GM12865 (cell line): ENCODE data around the gene TBCA.

ENCODE experiments used
- DNase-seq: peaks from one replicate; pipeline ENCODE4 v3.0.0; 2010; ENCODE audit warnings: low read depth
- H3K4me3 ChIP-seq: 2 replicates; pipeline ENCODE4 v1.5.1; 2011; ENCODE audit warnings: mild to moderate bottlenecking, low read depth, low read length, control low read depth
- CTCF ChIP-seq: IDR thresholded peaks from 2 replicates; pipeline ENCODE4 v1.5.1; 2011; ENCODE audit warnings: low read length, control low read depth, low read depth, inconsistent platforms; ENCODE audit not compliant: insufficient read depth; ENCODE audit errors: missing control alignments

TBCA gene

DNA sequence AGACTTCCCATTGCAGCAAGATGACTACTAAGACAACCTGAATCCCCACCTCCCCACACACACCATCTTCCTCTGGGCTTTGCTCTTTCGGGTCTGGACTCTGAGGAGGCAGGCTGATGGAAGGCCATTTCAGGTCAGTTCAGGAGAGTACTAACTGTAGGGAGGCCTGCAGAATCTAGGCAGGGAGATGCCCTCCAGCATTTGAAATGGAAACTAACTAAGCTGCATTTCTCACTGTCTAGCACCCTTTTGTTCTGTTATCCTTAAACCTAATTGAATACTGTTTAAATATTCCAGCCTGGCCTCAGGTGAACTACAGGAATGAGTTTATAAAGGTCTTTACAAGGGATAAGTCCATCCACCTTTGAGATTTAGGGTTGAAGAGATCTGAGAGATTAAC lies 4.9 kb upstream of the TBCA start:
- no peak for TF ChIP-seq CTCF
- H3K4me3 ChIP-seq = no peak overlapping the region
- DNase-seq = no peak

- H3K4me3 ChIP-seq = no peak overlapping the region
- peak; percentile 21 for DNase-seq
- TF ChIP-seq CTCF = no peak
Observed at GRCh38 chr5:77778881-77779438, 2.8 kb upstream of the TBCA start.

DNA sequence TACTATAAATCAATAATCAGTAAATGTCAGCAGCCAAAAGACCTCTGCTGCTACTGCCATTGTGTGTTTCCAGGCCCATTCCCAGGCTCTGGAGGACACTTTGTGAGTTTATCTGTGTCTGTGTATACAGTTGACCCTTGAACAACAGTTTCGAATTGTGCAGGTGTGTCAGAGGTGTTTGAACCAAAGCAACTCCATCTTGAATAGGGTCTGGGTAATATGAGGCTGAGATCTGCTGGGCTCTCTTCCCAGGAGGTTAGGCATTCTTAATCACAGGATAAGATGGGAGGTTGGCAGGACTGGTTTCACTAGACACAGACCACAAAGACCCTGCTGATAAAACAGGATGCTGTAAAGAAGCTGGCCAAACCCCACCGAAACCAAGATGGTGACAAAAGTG lies 2.3 kb upstream of the TBCA start:
- no peak for DNase-seq
- no peak for TF ChIP-seq CTCF
- no peak overlapping the region for H3K4me3 ChIP-seq

GRCh38 chr5:77777911-77778310 lies 1.8 kb upstream of the TBCA start:
- no peak for TF ChIP-seq CTCF
- DNase-seq = no peak

DNA sequence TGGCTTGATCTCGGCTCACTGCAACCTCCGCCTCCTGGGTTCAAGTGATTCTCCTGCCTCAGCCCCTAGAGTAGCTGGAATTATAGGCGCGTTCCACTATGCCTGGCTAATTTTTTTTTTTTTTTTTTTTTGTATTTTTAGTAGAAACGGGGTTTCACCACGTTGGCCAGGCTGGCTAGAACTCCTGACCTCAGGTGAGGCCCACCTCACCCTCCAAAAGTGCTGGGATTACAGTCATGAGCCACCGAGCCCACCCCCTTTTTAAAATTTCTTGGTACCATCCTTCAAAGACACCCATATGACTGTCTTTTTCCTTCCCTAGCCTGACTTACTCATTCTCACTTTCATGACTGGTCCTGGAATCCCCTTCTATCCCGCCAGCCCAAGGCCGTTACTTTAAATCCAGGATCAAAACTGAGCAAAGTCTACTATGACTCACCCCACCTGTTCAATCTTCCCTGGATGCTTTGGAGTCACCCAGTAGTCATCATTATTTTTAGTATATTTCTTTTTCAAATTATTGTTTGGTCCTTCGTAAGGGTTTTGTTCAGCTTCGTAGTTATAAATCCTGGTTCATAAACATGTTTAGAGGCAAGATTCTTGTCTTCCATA lies 1.2 kb upstream of the TBCA start:
- no peak for DNase-seq
- TF ChIP-seq CTCF = no peak
- no peak overlapping the region for H3K4me3 ChIP-seq

More at GRCh38 chr5:77777911-77778310, 1.8 kb upstream of the TBCA start:
- H3K4me3 ChIP-seq = no peak overlapping the region

DNA sequence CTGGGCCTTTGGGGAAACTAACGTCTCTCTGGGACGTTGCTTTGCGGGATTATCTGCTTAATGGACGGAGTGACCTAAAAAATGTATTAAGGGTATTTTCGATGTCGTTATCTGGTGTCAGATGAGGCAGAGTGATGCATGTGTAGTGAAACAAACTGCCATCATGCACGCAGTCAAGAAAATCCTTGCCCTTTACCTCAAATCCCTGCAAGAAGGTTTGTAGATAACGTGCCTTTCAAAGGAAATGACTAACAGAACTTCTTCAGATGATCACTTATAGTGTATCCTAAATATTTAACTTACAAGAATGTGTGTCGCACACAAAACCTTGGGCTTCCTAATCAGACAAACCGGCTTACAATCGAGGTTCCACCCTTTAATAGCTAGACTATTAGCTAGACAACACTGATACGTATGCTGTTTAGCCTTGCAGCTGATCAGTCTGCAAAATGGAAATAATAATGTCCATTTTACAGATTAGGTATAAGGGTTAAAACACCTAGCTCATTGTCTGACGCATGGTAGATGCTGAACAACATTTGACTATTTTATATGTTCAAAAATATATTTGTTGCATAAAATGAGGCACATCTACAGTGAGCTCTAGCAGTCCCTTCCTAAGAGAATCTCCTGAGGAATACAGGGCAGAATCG lies 541 bp upstream of the TBCA start:
- no peak for DNase-seq
- H3K4me3 ChIP-seq = peak overlapping the region; percentile 89
- TF ChIP-seq CTCF = no peak
